Activated CD4-positive, alpha-beta T cell treated with anti-CD3 and anti-CD28 coated beads, Interleukin-2, amount 50 U/mL, for 16 hours (primary cell): ENCODE data around the gene RAD1.

Experiments used
- DNase-seq: peaks from one replicate; pipeline ENCODE4 v3.0.0-alpha.2; 2020

RAD1 gene

DNA sequence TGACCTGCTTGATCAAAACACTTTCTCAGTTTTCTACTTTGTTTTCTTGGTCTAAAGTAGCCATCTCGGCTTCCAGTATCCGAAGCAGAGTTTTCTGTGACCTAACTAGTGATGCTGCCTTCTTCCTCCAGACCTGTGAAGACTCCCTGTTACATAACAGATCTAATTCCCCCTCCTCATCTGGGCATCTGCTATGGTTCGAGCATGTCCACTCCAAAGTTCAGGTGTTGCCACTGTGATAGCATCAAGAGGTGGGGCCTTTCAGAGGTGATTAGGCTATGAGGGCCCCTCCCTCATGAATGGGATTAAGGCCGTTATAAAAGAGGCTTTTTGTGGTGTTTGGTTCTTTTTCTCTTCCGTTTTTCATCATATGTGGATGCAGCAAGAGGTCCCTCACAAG, 56.1 kb downstream of the RAD1 start:
- DNase-seq = no peak

GRCh38 chr5:34858790-34859189, 56.5 kb downstream of the RAD1 start:
- DNase-seq = no peak

- no peak for DNase-seq
Measured at GRCh38 chr5:34857894-34858293, 57.4 kb downstream of the RAD1 start.

GRCh38 chr5:34857161-34857560, 58.1 kb downstream of the RAD1 start:
- DNase-seq = no peak
